Gastrocnemius medialis (tissue), 4 donors: ENCODE results near the gene LRCH4. TPM values are rescaled to one million over a fixed set of nuclear protein-coding genes. Genes with fewer than 3 reads are reported as not detected.

ENCODE experiments used
- ATAC-seq, 2 donors: fragments of 150-250 bp; one replicate each; pipeline ENCODE4 v1.9.1; 2016
- DNase-seq, 2 donors: peaks; one replicate each; pipeline ENCODE4 v3.0.0-alpha.2; 2019
- H3K27ac ChIP-seq, 4 donors: fragments of 200-600 bp; sonication (generic); 1 replicate in 1 of 4; 2 replicates in 3 of 4; pipeline ENCODE4 v1.5.1; 2016 to 2018; ENCODE audit warnings: mild to moderate bottlenecking in 2 of 4, moderate library complexity in 1 of 4
- H3K27me3 ChIP-seq, 3 donors: fragments of 200-600 bp; sonication (generic) in 2 of 3; 1 replicate in 1 of 3; 2 replicates in 2 of 3; pipeline versions ENCODE4 v1.5.1 to v1.6.0; 2016 to 2019; ENCODE audit warnings: mild to moderate bottlenecking in 1 of 3, moderate library complexity in 1 of 3
- H3K36me3 ChIP-seq, 2 donors: fragments of 200-600 bp; sonication (generic) in 1 of 2; one replicate each; pipeline ENCODE4 v1.5.1; 2017 to 2018
- H3K4me1 ChIP-seq, 2 donors: fragments of 200-600 bp; sonication (generic) in 1 of 2; one replicate each; pipeline ENCODE4 v1.5.1; 2016 to 2017; ENCODE audit warnings: mild to moderate bottlenecking in 2 of 2
- H3K4me3 ChIP-seq, 4 donors: fragments of 200-600 bp; sonication (generic) in 3 of 4; 1 replicate in 1 of 4; 2 replicates in 3 of 4; pipeline ENCODE4 v1.5.1; 2016 to 2019; ENCODE audit warnings: mild to moderate bottlenecking in 2 of 4
- H3K9me3 ChIP-seq, 3 donors: fragments of 200-600 bp; sonication (generic) in 2 of 3; 1 replicate in 1 of 3; 2 replicates in 2 of 3; pipeline ENCODE4 v1.5.1; 2016 to 2019
- CTCF ChIP-seq, 5 experiments: fragments of 450-650 bp in 3 of 5; fragments of 200-600 bp in 2 of 5; sonication (generic) in 2 of 5; IDR thresholded peaks in 4 of 5; conservative IDR thresholded peaks in 1 of 5; 1 replicate in 4 of 5; 2 replicates in 1 of 5; pipeline ENCODE4 v1.5.1; 2016 to 2019; ENCODE audit warnings: antibody characterized with exemption in 5 of 5, mild to moderate bottlenecking in 3 of 5, moderate library complexity in 3 of 5
- POLR2A ChIP-seq, 2 donors: fragments of 450-650 bp; IDR thresholded peaks; one replicate each; pipeline ENCODE4 v1.6.1; 2017; ENCODE audit warnings: antibody characterized with exemption in 2 of 2, mild to moderate bottlenecking in 2 of 2, moderate library complexity in 2 of 2
- in situ Hi-C, 4 donors: fragments of 200-750 bp; cut with MboI; loops; one replicate each; pipeline versions ENCODE4 v1.15.0 to v1.8.0; 2017; ENCODE audit warnings: low sequenced_read_pairs in 4 of 4
- intact Hi-C: fragments of 100-400 bp; cut with DNase I; formaldehyde crosslinking; loops from one replicate; pipeline ENCODE4 v1.15.1; 2023; ENCODE audit warnings: low total_unique reads
- total RNA-seq, 4 donors: library from RNA; depleted of rRNA; stranded (reverse); fragments of >200 nt; gene quantifications; one replicate each; pipeline versions ENCODE4 v1.1.0 to v1.2.3, GENCODE V29; 2016

LRCH4 gene
- total RNA-seq, 4 donors from 2014 or later = 71.1 to 105 (median 89.0) TPM

GRCh38 chr7:100571829-100572116 lies 14.2 kb downstream of the LRCH4 start:
- intact Hi-C loops = no loop called here
- TF ChIP-seq POLR2A (IDR thresholded peaks at IDR 0.05) = no peak
- TF ChIP-seq CTCF (IDR thresholded peaks at IDR 0.05 in 4 of 5, conservative IDR thresholded peaks at IDR 0.05 in 1 of 5) = no peak
- Histone ChIP-seq H3K36me3 (peaks cover 0 to 35% of the 10 kb centered on the region in 2 donors), H3K4me3 (no peak overlapping the region), H3K27ac (no peak overlapping the region), H3K27me3 (peaks cover 12 to 46% (median 22%) of the 10 kb centered on the region in 3 donors), H3K4me1 (peaks cover 8 to 14% of the 10 kb centered on the region in 2 donors), H3K9me3 (no peaks in the 10 kb centered on the region)
- DNase-seq = no peak
- no peak for ATAC-seq
- in situ Hi-C loops = loop anchor here in 1 of 4 donors (25.0 kb wide), 1 partner anchor 109 kb away; the partner anchor contains the start of gene SPACDR

DNA sequence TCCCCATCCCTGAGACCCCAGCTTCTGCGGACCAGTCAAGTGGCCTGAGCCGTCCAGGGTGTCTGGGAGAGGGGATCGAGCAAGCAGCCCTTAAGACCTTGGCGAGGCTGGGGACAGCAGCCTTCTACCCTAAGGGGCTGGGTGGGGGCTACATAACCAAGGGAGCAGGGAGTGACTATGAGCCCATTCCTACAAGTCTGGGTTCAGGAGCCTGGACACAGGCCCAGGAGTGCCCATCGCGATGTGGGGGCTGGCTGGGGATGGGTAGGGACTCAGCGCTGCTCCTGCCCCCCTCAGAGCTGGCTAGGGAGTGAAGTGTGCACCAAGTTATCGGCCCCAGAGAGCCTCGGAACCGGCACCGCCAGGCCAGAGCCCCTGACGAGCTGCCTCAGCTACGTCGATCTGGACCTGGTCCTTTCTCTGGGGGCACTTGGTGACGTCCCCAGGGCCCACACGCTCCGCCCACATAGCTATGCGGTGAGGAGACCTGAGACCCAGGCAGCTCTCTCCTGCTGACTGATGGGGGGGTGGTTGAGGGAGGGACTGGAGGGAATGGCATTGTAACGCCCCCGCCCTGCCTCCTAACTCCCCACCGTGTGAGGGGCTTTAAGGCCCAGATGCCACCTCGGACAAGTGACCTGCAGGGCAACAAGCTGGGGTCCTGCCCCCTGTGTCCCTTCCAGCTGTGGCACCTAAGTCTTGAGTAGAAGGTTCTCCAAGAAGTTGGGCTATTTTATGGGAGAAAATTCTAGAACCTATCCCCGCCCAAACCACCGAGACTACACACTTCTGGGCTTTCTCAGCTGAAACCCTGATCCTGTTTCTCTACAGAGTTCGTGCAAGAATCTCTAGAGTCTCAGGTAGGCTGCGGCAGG lies 14.7 kb downstream of the LRCH4 start:
- H3K27ac ChIP-seq = no peak overlapping the region
- DNase-seq (no peak), ATAC-seq (no peak)
- H3K4me3 ChIP-seq = no peak overlapping the region
- H3K36me3 ChIP-seq = peaks cover 0 to 29% of the 10 kb centered on the region in 2 donors
- H3K9me3 ChIP-seq = no peaks in the 10 kb centered on the region
- H3K4me1 ChIP-seq = peaks cover 8 to 14% of the 10 kb centered on the region in 2 donors
- intact Hi-C loops (no loop called here), in situ Hi-C loops (loop anchor here in 1 of 4 donors (25.0 kb wide), 1 partner anchor 109 kb away; the partner anchor contains the start of gene SPACDR)
- TF ChIP-seq CTCF (IDR thresholded peaks at IDR 0.05 in 4 of 5, conservative IDR thresholded peaks at IDR 0.05 in 1 of 5) (no peak), POLR2A (IDR thresholded peaks at IDR 0.05) (no peak)
- peaks cover 12 to 46% (median 22%) of the 10 kb centered on the region in 3 donors for H3K27me3 ChIP-seq

GRCh38 chr7:100568896-100569844 lies 16.8 kb downstream of the LRCH4 start:
- peaks cover 8 to 14% of the 10 kb centered on the region in 2 donors for H3K4me1 ChIP-seq
- H3K9me3 ChIP-seq = no peaks in the 10 kb centered on the region
- H3K27ac ChIP-seq = no peak overlapping the region
- TF ChIP-seq CTCF (IDR thresholded peaks at IDR 0.05 in 4 of 5, conservative IDR thresholded peaks at IDR 0.05 in 1 of 5) (peak in 3 of 5 experiments; percentile 8 to 35 (median 28)), POLR2A (IDR thresholded peaks at IDR 0.05) (no peak)
- H3K36me3 ChIP-seq = peaks cover 0 to 9% of the 10 kb centered on the region in 2 donors
- intact Hi-C loops (no loop called here), in situ Hi-C loops (loop anchor here in 1 of 4 donors (25.0 kb wide), 1 partner anchor 107 kb away; the partner anchor contains the start of gene SPACDR)
- H3K27me3 ChIP-seq = peaks cover 11 to 37% (median 12%) of the 10 kb centered on the region in 3 donors
- peak overlapping the region in 3 of 4 donors; percentile 4 to 47 (median 37) for H3K4me3 ChIP-seq
- ATAC-seq (peak in 1 of 2 donors; percentile 48), DNase-seq (no peak)

- ATAC-seq (no peak), DNase-seq (no peak)
- no peaks in the 10 kb centered on the region for H3K9me3 ChIP-seq
- in situ Hi-C loops (loop anchor here in 1 of 4 donors (25.0 kb wide), 1 partner anchor 106 kb away; the partner anchor contains the start of gene SPACDR), intact Hi-C loops (no loop called here)
- peaks cover 0 to 6% of the 10 kb centered on the region in 2 donors for H3K36me3 ChIP-seq
- no peak for TF ChIP-seq CTCF (IDR thresholded peaks at IDR 0.05 in 4 of 5, conservative IDR thresholded peaks at IDR 0.05 in 1 of 5)
- TF ChIP-seq POLR2A (IDR thresholded peaks at IDR 0.05) = no peak
- peaks cover 8 to 14% of the 10 kb centered on the region in 2 donors for H3K4me1 ChIP-seq
- H3K27ac ChIP-seq = no peak overlapping the region
- H3K4me3 ChIP-seq = no peak overlapping the region
- peaks cover 8 to 37% (median 12%) of the 10 kb centered on the region in 3 donors for H3K27me3 ChIP-seq
Observed at GRCh38 chr7:100568176-100568895, 17.6 kb downstream of the LRCH4 start.
